GM23338 (cell line): ENCODE results near the gene KCNB1. TPM values are rescaled to one million over a fixed set of nuclear protein-coding genes. Genes with fewer than 3 reads are reported as not detected.

Source experiments
- ATAC-seq: fragments of 200-7000 bp; cut with Tn5 transposase; 3 replicates; pipeline ENCODE4 v1.9.1; 2020
- DNase-seq: peaks from one replicate; pipeline ENCODE4 v3.0.0-alpha.2; 2015; ENCODE audit warnings: low spot score
- H2AFZ ChIP-seq: fragments of 200-600 bp; sonication (generic); 2 replicates; pipeline ENCODE4 v1.8.0; 2016; ENCODE audit warnings: antibody characterized with exemption, mild to moderate bottlenecking, moderate library complexity
- H3F3A ChIP-seq: fragments of 200-600 bp; sonication (generic); replicated peaks from 2 replicates; pipeline ENCODE4 v1.8.0; 2017; ENCODE audit warnings: antibody characterized with exemption, mixed run types, low read depth
- H3K27ac ChIP-seq: fragments of 200-600 bp; sonication (generic); 2 replicates; pipeline ENCODE4 v1.6.1; 2016; ENCODE audit warnings: low read depth
- H3K27me3 ChIP-seq: fragments of 200-600 bp; sonication (generic); 2 replicates; pipeline ENCODE4 v1.8.0; 2016; ENCODE audit warnings: mild to moderate bottlenecking, mixed run types, moderate library complexity; ENCODE audit not compliant: insufficient read depth
- H3K36me3 ChIP-seq: fragments of 200-600 bp; sonication (generic); 2 replicates; pipeline ENCODE4 v1.8.0; 2016; ENCODE audit warnings: mild to moderate bottlenecking; ENCODE audit not compliant: insufficient read depth
- H3K4me1 ChIP-seq: fragments of 200-600 bp; sonication (generic); 2 replicates; pipeline ENCODE4 v1.8.0; 2016; ENCODE audit warnings: mild to moderate bottlenecking, moderate library complexity; ENCODE audit not compliant: insufficient read depth
- H3K4me2 ChIP-seq: fragments of 200-600 bp; sonication (generic); 2 replicates; pipeline ENCODE4 v1.7.1; 2017; ENCODE audit warnings: mixed run types
- H3K4me3 ChIP-seq: fragments of 200-600 bp; sonication (generic); 2 replicates; pipeline ENCODE4 v1.6.1; 2016; ENCODE audit warnings: mixed run types
- H3K79me2 ChIP-seq: fragments of 200-600 bp; sonication (generic); replicated peaks from 2 replicates; pipeline ENCODE4 v1.8.0; 2017; ENCODE audit warnings: mild to moderate bottlenecking; ENCODE audit not compliant: insufficient read depth
- H3K9me2 ChIP-seq: fragments of 200-600 bp; sonication (generic); 2 replicates; pipeline ENCODE4 v1.8.0; 2017; ENCODE audit not compliant: insufficient read depth
- H4K20me1 ChIP-seq: fragments of 200-600 bp; sonication (generic); replicated peaks from 2 replicates; pipeline ENCODE4 v1.8.0; 2017; ENCODE audit warnings: mild to moderate bottlenecking; ENCODE audit not compliant: insufficient read depth
- H3K27ac Mint-ChIP-seq: 2 replicates; pipeline ENCODE4 v1.8.0; 2020; ENCODE audit warnings: inconsistent platforms, mild to moderate bottlenecking, moderate library complexity, mixed read lengths
- H3K27me3 Mint-ChIP-seq: 3 replicates; pipeline ENCODE4 v1.8.0; 2022; ENCODE audit warnings: low read depth, mild to moderate bottlenecking, moderate library complexity, mixed read lengths, inconsistent platforms; ENCODE audit not compliant: insufficient read depth, poor library complexity
- H3K36me3 Mint-ChIP-seq: 3 replicates; pipeline ENCODE4 v1.8.0; 2021; ENCODE audit warnings: low read depth, mild to moderate bottlenecking, inconsistent platforms, moderate library complexity, mixed read lengths
- H3K4me1 Mint-ChIP-seq: 3 replicates; pipeline ENCODE4 v1.8.0; 2020; ENCODE audit warnings: mild to moderate bottlenecking, inconsistent platforms, mixed read lengths
- H3K4me3 Mint-ChIP-seq: 3 replicates; pipeline ENCODE4 v1.8.0; 2021; ENCODE audit warnings: moderate library complexity, mild to moderate bottlenecking, inconsistent platforms, mixed read lengths
- H3K9me3 Mint-ChIP-seq: 3 replicates; pipeline ENCODE4 v1.8.0; 2020; ENCODE audit warnings: moderate library complexity, mild to moderate bottlenecking, inconsistent platforms, mixed read lengths
- CTCF ChIP-seq, 2 experiments: fragments of 200-600 bp in 1 of 2; sonication (generic) in 1 of 2; conservative IDR thresholded peaks; 2 replicates each; pipeline versions ENCODE4 v1.5.1 to v1.6.1; 2016 to 2017; ENCODE audit warnings: antibody characterized with exemption in 2 of 2, low read depth in 2 of 2, mild to moderate bottlenecking in 2 of 2, moderate library complexity in 1 of 2
- JUNB ChIP-seq: IDR thresholded peaks from one replicate; pipeline ENCODE4 v1.6.1; 2016; ENCODE audit warnings: antibody characterized with exemption; ENCODE audit not compliant: unreplicated experiment
- POLR2AphosphoS5 ChIP-seq: IDR thresholded peaks from 2 replicates; pipeline ENCODE4 v1.6.1; 2016; ENCODE audit warnings: antibody characterized with exemption, low read depth
- polyA plus RNA-seq: library from polyadenylated mRNA; unstranded; fragments of >200 nt; fragmentation: Nextera tagmentation; extraction: Ambion mirVana; gene quantifications from 2 replicates; pipeline ENCODE4 v1.2.1, GENCODE V29; 2016
- total RNA-seq: library from RNA; depleted of rRNA; stranded (reverse); fragments of >200 nt; shearing (Covaris generic); gene quantifications from 2 replicates; pipeline ENCODE4 v1.2.3, GENCODE V29; 2014
- TF ChIP-seq, protein P1 (sequence below): fragments of 250-450 bp; sonication (Bioruptor Pico); IDR thresholded peaks from 2 replicates; pipeline ENCODE4 v1.5.0; 2020; ENCODE audit warnings: mild to moderate bottlenecking, moderate library complexity

The KCNB1 gene
- total and polyA plus RNA-seq, 2 experiments from 2014 or later, result 0.28 to 0.29 TPM

GRCh38 chr20:49483018-49483695, 689 bp upstream of the KCNB1 start:
- Mint-ChIP-seq H3K4me1 (peaks cover 14% of the 10 kb centered on the region; the same call in 2 of the 3 replicates), H3K27me3 (peaks cover 25% of the 10 kb centered on the region), H3K9me3 (no peaks in the 10 kb centered on the region; the same call in 2 of the 3 replicates), H3K36me3 (peaks cover 5% of the 10 kb centered on the region; the same call in 1 of the 3 replicates), H3K4me3 (peak overlapping the region; percentile 72), H3K27ac (no peak overlapping the region)
- Histone ChIP-seq H3F3A (no peaks in the 10 kb centered on the region), H3K27ac (no peak overlapping the region), H4K20me1 (no peaks in the 10 kb centered on the region; the same call in 1 of the 2 replicates), H2AFZ (0 out of 2 replicates have a peak overlapping the region, but pooled peaks have one; percentile 43), H3K79me2 (no peaks in the 10 kb centered on the region), H3K36me3 (no peaks in the 10 kb centered on the region), H3K27me3 (peaks cover 40% of the 10 kb centered on the region), H3K9me2 (no peaks in the 10 kb centered on the region), H3K4me3 (peak overlapping the region; percentile 64), H3K4me1 (no peaks in the 10 kb centered on the region), H3K4me2 (peak overlapping the region; percentile 87)
- ATAC-seq (peak; percentile 48), DNase-seq (peak; percentile 60)
- TF ChIP-seq, protein P1, sequence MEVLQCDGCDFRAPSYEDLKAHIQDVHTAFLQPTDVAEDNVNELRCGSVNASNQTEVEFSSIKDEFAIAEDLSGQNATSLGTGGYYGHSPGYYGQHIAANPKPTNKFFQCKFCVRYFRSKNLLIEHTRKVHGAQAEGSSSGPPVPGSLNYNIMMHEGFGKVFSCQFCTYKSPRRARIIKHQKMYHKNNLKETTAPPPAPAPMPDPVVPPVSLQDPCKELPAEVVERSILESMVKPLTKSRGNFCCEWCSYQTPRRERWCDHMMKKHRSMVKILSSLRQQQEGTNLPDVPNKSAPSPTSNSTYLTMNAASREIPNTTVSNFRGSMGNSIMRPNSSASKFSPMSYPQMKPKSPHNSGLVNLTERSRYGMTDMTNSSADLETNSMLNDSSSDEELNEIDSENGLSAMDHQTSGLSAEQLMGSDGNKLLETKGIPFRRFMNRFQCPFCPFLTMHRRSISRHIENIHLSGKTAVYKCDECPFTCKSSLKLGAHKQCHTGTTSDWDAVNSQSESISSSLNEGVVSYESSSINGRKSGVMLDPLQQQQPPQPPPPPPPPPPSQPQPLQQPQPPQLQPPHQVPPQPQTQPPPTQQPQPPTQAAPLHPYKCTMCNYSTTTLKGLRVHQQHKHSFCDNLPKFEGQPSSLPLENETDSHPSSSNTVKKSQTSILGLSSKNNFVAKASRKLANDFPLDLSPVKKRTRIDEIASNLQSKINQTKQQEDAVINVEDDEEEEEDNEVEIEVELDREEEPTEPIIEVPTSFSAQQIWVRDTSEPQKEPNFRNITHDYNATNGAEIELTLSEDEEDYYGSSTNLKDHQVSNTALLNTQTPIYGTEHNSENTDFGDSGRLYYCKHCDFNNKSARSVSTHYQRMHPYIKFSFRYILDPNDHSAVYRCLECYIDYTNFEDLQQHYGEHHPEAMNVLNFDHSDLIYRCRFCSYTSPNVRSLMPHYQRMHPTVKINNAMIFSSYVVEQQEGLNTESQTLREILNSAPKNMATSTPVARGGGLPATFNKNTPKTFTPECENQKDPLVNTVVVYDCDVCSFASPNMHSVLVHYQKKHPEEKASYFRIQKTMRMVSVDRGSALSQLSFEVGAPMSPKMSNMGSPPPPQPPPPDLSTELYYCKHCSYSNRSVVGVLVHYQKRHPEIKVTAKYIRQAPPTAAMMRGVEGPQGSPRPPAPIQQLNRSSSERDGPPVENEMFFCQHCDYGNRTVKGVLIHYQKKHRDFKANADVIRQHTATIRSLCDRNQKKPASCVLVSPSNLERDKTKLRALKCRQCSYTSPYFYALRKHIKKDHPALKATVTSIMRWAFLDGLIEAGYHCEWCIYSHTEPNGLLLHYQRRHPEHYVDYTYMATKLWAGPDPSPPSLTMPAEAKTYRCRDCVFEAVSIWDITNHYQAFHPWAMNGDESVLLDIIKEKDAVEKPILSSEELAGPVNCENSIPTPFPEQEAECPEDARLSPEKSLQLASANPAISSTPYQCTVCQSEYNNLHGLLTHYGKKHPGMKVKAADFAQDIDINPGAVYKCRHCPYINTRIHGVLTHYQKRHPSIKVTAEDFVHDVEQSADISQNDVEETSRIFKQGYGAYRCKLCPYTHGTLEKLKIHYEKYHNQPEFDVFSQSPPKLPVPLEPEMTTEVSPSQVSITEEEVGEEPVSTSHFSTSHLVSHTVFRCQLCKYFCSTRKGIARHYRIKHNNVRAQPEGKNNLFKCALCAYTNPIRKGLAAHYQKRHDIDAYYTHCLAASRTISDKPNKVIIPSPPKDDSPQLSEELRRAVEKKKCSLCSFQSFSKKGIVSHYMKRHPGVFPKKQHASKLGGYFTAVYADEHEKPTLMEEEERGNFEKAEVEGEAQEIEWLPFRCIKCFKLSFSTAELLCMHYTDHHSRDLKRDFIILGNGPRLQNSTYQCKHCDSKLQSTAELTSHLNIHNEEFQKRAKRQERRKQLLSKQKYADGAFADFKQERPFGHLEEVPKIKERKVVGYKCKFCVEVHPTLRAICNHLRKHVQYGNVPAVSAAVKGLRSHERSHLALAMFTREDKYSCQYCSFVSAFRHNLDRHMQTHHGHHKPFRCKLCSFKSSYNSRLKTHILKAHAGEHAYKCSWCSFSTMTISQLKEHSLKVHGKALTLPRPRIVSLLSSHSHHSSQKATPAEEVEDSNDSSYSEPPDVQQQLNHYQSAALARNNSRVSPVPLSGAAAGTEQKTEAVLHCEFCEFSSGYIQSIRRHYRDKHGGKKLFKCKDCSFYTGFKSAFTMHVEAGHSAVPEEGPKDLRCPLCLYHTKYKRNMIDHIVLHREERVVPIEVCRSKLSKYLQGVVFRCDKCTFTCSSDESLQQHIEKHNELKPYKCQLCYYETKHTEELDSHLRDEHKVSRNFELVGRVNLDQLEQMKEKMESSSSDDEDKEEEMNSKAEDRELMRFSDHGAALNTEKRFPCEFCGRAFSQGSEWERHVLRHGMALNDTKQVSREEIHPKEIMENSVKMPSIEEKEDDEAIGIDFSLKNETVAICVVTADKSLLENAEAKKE (CRISPR knock-in tag), result no peak
- no peak for TF ChIP-seq JUNB
- no peak for TF ChIP-seq POLR2AphosphoS5
- 0 out of 4 replicates have a peak, but pooled peaks of 1 of the 2 experiments have one; percentile 11 for TF ChIP-seq CTCF (conservative IDR thresholded peaks at IDR 0.05; ENCODE audit: low read depth in 2 of 2)
